HG03571 (cell line): Measurements from ENCODE around the gene NTM.

ENCODE experiments used
- ATAC-seq: cut with Tn5 transposase; IDR thresholded peaks from one replicate; pipeline ENCODE4 v1.9.1; 2021; ENCODE audit not compliant: unreplicated experiment

NTM gene

DNA sequence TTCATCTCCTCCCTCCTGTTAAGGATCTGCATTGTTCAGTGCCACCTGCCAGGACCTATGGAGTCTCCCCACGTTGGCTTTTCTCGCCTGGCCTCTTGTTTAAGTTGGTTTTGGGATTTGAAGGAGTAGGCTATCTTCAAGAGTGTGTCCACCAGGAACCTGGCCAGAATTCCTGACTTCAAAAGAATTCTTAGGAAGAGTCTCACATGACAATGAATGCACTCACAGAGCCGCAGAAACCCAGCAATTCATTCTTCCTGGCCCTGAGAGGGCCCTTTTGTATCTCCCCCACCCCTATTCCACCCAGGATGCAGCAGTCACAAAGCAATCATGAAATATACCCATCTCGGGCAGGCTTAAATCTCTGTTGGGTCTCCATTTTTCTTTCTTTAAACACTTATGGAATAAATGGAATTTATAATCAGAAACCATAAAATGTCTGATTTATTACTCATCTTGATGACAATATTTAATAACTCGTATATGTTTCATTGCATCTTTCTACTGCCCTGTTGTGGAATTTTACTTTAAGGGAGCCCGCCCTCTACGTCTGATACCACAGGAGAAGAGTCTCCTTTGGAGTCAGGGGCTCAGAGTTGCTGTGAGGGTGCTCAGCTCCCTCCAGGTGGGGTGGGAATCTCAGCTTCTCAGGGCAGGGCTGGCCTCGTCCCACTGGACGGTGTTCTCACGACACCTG, 507.0 kb downstream of the NTM start:
- no peak for ATAC-seq

DNA sequence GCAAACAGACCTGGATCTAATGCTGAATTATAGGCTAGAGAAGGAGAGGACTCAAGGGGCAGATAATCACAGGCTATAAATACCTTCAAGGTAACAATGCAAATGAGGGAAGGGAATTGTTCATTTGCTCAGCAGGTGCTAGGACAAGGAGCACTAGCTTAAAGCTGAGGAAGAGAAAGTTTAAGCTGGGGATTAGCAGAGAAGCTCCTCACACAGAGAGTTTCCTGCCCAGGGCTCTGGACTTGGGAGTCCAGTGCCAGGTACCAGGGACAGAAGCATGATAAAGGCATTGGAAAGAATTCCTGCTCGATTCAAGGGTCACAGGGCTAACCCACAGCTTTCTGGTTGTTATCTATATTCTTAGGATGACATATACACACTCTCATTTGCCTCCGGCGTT, 509.9 kb downstream of the NTM start:
- ATAC-seq, result no peak

DNA sequence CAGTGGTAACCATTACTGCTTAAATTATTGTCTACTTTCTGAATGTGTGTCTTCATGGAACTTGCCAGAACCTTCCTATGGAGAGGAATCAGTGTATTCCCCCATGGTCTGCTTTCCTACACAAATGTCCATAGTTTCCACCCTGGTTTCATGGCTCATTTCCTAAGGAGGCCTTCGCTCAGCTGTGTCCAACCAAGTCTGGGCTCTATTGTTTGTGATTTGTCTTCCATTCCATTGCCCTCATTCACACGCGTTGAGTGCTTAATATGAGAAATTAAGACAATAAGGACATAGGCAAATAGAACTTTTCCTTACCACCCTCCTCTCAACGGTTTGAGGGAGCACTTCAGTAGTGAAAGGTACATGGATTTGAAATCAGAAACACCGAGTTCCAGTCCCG, 510.6 kb downstream of the NTM start:
- no peak for ATAC-seq

DNA sequence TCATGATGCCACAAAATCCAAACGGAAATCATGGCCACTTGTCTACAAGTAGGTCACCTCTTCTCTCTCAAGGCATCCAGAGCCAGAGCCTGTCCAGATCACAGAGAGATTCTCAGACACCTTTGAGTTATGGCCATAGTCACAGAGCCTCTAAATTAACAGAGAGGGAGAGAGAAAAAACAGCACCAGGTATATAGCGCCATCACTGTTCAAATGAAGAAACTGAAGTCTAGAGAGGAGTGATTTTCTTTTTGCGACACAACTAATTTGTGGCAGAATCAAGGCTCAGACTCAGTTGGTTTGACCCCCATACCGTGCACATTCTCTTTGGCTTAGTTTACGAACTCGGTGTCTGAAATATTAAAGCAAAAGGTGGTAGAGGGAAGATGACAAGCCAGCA, 512.9 kb downstream of the NTM start:
- ATAC-seq, result no peak

DNA sequence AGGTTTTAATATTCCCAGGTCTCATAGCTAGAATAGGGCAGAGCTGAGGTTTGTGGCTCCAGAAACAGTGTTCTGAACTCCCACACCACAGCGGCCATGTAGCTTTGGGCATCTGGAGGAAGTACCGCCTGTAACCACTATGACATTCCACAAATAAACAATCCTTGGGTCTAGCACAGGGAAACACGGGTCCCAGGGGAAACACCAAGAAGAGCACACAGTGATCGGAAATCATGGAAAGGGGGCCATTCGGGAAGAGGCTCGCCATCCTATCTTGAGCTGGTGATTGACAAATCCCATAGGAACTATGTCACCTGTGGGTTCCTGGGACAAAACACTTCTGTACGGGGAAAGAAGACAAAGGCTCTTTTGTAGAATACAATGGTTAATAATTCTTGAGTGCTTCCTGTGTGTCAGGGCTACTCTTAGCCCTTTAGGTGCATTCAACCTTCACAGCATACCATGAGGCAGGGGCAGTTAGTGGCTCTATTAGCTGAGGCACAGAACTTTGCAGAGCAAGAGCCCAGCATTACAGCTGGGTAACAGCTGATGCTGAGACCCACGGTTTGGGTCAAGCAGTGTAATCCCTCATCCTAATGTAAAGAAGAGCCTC, 514.2 kb downstream of the NTM start:
- peak; percentile 63 for ATAC-seq

DNA sequence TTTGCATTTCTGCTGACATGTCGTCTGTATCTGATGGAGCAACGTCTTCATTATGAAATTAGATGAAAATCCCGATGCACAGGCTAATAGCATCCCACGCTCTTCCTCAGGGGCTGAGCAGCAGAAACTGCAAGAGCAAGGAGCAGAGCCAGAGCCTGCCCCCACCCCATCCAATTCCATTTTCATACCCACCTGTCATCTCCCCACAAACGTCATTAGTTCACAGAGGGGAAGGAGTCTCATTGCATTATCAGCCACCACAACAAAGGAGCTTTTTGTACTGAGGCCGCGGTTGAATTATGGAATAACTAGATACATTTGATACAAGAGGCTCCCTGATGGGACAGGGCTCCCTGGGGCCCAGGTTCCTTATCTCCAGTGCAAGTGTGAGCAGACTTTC, 515.0 kb downstream of the NTM start:
- ATAC-seq, result no peak

DNA sequence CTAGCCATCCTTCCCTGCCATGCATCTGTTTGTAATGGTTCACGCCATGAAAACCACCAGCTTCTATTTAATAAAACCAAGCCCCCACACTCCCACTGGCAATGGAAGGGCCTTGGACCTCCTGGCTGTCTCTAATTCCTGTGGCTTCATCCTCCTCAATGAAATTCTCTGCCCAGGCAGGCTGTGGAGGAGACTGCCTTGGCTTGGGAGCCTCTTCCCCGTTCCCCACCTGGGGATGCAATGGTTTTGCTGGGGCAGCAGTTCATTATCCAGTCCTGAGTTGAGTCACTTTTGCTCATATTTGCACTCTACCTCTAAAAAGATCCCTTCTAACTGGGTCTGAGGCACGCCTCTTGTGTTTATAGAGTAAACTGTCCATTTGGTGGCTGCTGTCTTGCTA, 515.8 kb downstream of the NTM start:
- ATAC-seq, result no peak

DNA sequence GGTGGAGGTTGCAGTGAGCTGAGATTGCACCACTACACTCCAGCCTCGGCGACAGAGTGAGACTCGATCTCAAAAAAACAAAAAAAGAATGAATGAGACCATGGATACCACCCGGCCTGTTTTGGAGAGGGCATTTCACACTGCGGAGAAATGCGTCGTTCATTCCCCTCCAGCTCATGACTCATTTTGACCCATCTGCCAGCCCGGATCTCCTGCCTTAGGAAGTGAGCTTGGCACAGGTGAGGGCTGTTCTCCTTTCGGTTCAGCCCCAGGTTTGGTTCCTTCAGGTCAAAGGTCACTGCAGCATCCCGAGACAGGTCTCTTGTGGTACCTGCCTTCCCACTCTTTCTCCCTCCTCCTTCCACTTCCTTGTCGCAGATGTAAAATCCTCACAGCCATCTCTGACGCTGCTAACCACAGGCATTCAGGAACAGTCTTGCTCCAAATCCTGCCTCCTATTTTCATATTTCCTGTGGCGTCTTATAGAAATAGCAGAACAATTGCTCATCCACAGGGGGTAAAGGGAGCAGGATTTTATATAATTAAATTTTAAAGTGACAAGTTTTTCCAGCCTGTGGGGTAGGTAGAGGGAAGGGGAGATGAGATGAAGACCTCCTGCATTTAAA, 517.9 kb downstream of the NTM start:
- ATAC-seq, result no peak

DNA sequence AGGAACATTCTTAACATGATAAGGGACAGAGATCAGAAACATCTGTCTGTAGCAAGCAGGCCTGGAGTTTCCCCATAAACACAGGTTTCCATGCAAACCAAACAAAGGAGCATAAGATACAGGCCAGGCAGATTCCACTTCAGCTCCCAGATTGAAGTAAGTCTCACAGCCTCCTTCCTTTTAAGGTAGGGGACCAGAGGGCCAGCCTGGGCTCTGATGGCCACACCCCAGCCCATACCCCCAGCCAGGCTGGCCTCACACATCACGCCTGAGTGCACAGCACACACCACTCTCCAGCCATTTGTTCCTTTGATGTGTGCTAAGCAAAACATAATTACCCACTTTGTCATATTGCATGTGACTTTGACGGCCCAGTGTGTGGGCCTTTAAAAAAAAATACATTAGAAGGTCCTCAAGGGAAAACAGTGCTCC, 518.7 kb downstream of the NTM start:
- ATAC-seq, result no peak

DNA sequence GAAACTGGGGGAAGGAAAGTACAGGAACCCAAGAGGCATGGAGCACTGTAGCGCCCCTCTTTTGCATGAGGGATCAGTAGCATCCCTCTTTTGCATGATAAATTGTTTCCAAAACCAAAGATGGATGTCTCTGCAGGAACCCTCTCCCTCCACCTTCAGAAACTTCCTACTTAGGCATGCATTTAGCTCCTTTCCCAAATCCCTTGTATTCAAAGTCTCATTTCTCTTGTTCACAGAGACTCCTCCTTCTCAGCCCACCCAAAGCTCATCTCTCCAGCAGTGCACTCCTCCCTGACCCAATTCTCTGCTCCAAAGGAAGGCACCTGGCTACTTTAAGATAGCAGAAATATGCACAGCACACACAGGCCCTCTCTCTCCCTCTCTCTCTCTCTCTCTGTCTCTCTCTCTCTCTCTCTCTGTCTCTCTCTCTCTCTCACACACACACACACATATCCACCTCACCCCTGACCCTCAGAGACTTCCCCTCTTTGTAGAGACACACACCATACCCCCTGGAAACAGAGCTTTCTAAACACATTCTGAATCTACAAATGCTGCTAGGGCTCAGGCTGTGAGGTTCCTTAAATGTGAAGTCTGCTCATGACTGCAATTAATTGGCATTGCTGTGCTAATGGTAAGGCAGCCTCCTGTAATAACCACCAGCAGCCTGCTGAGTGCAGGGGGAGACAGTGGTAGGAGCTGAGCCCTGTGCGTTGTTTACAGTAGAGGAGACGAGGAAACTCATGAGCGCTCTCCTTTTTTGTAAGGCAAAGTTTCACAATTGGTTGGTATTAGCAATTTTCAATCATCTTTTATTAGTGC, 519.6 kb downstream of the NTM start:
- no peak for ATAC-seq

DNA sequence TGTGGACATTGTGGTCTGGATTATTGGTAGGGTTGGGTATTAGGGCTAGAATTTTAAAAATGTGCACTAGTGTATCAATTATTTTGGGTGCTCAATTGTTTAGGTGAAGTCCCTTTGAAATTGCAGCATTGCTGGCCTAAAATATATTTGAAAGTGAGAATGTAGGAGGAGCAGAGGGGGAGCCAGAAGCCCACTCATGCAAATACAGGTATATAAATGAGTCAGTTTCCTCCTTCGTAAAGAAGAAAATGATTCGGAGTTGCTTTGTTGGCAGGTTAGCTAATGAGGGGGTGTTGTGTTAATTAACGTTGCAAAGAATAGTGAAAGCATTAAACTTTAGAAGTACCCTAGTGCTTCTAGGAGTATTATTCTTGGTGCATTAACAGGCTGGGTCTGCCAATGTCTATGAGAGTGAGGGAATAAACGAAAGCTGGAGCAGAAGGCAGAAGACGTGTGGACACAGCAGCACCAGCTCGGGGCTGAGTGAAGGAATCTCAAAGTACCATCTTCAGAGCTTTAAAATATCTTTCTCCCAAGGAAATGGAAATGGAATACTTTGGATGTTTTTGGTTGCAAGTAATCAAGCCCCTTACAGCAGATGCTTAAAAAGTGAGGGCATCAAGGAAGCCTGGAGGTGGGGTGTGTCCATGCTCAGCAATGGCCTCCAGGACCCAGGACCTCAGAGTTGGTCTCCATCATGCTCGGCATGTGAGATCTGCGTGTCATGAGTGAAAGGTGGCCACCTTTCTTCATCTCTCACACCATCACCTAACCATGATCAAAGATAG, 522.9 kb downstream of the NTM start:
- ATAC-seq, result peak; percentile 82

DNA sequence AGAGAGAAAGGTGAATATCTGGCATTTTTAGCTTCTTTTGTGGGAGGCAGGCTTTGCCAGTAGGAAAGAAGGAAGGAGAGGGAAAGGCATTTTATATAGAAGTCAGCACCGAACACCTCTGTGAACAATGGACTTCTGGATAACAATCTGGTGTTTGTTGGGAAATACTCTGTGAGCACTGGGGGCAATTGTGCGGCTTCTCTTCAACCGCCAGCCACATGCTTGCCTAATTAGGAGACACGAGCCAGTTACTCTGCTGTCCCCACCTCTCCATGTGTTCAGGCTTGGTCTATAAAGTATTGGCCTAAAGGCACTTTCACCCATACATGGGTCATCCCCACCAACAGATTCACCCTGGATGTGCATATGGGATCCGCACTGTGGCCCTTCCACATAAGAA, 523.6 kb downstream of the NTM start:
- ATAC-seq, result no peak

DNA sequence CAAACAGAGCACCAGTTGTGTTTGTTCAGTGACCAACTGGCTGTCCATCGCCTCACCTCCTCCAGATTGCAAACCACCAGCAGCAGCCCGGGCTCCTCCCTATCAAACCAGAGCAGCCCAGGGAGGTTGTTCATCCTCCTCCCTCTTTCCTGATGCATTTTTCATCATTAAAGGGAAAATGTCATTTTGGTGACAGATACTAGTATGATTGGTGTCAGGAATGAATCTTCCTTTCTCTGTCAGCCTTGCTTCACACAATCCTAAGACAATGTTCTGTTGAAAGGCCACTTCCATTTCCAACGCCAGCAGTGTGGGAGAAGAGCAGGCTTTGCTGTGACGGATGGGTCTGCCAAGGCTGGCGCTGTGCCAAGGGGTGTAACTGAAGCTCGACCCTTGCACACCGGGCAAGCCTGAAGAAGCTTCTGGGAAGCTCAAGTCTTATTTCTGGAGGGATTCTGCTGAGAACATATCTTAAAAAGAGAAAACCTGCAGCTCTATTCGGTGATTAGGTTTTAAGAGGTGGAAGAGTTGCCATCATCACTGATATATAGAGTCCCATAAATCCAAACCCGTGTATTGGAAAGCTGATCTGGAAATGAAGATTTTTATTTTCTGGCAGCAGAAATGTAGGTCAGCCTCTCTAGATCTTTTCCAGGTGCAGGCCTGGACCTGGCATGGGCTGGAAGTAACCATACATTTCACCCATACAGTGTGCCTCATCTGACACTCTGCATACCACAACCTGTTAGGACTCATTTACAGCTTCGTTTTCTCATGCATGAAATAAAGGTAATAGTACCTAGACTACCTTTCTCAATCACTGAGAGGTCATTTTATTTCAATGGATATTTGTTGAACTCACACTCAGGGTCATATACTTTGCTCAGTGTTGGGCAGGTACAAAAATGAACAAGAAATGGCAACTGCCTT, 524.5 kb downstream of the NTM start:
- no peak for ATAC-seq

DNA sequence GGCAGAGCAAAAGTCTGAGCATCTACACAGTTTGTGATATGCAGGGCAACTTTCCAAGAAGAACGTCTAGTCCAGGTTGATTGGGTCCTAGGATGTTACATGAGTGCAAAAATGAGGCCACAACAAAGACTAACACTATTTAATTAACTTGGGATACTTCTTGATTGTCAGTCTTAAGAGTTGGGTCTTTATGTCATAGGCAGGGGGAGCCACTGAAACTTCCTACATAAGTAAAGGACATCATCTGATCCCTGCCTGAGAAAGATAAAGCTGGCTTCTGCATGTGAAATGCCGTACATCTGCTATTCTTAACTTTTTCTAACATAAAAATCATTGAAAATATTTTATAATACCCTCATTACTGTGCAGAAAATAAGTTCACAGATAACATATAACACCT, 525.5 kb downstream of the NTM start:
- no peak for ATAC-seq

DNA sequence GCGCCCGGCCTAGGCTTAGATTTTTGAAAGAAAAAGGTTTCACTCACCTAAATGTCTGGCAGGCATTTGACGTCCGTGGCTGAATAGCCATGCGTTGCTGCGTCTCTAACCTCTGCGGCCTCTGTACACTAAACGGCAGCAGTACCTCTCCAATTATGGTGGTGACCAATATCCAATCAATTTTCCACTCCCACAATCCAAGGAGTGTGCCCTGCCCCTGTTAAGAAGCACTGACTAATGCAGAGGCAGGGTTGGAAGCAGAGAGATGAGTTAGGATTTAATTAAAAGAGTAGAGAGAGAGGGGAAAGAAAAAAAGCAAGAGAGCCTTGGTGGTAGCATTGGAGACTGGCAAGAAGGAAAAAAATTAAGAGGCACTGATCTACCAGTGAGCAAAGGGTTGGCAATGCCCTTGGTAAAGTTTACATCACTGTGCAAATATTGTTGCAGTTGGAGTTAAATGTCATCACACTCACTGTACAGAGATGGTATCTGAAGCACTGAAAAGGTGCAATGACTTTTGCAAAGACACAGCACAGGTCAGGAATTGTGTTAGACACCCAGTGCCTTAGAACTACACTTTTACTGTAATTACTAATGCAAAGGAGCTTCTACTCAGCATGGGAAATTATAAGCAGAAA, 526.7 kb downstream of the NTM start:
- no peak for ATAC-seq

DNA sequence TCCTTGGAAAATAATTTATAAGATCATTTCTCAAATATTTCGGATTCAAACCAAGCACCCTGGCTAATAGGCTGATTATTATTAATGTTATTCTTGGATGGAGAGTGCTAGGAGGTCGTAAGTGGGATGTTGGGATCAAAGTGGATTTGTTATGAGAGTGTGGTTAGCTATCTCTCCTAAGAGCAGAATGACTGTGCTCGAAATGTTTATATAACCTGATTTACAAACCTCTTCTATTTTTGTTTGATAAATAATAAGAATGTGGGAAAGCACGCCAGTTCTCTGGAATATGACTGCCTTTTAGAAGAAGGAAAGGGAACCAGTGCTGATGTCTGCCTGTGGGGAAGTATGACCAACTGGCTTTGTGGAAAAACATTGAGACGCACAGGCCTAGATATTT, 527.5 kb downstream of the NTM start:
- no peak for ATAC-seq

DNA sequence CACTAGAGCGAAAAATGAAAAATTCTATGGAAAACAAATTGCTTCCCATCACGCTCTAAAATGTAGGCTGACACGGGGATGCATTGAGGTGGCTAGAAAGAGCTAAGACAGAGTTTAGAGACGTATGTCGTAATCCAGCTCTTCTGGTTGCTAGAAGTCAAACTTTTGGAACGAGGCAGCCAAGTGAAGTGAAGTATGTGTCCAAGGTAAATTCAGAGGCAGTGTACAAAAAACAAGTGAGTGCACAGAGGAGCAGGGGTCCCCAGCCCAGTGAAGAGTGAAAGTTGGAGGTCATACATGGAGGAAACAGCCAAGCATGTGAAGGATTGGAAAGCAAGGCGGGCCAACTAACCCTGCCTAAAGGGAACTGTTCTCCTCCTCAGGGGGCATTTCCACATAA, 528.5 kb downstream of the NTM start:
- no peak for ATAC-seq

DNA sequence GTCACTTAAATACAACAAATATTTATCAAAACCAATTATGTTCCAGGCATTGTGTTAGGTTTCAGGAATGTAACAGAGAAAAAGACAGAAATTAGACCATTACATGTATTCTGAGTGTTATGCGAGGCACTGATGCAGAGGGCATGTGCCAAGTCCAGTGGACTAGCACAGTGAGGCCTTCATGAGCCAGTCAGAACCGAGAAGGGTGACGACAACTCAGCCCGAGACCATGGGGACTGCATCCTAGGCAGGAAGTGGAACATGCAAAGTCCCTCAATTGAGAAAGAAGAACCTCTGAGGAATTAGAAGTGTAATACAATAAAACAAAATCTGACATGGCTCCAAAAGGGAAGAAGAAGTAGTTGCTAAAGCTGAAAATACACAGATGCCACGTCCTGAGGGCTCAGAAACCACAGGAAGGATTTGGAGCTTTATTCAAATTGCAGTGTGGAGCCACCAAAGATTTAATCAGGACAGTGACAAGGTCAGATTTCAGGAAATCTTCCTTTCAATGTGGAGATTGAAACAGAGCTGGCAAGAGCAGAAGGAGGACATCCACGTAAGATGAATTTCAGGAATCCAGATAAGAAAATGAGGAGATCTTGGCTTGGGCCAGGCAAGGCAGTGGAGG, 529.6 kb downstream of the NTM start:
- no peak for ATAC-seq

DNA sequence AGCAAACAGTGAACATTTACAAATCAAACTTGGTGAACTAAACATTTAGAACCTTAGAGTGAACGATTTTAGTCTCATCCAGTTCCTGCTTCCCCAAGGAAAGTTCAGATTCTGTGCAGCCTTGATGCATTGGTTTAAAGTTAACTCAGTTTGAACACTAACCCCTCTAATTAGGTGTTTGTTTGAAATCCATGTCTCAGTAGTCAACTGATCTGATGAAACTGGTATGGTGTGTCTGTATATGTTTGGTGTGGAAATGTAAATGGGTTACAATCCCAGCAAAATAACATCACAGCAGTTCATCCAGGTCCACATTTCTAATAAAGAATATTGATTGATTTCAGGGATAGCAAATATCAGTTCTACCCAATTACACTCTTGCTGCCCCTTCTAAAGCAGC, 532.0 kb downstream of the NTM start:
- no peak for ATAC-seq
